ENCODE data around the gene STK17A.
"Not testable (repeated sequence)": the region's sequence is repeated elsewhere in the genome, so short reads cannot be mapped to it uniquely, and the experiment has no call there.

DNA sequence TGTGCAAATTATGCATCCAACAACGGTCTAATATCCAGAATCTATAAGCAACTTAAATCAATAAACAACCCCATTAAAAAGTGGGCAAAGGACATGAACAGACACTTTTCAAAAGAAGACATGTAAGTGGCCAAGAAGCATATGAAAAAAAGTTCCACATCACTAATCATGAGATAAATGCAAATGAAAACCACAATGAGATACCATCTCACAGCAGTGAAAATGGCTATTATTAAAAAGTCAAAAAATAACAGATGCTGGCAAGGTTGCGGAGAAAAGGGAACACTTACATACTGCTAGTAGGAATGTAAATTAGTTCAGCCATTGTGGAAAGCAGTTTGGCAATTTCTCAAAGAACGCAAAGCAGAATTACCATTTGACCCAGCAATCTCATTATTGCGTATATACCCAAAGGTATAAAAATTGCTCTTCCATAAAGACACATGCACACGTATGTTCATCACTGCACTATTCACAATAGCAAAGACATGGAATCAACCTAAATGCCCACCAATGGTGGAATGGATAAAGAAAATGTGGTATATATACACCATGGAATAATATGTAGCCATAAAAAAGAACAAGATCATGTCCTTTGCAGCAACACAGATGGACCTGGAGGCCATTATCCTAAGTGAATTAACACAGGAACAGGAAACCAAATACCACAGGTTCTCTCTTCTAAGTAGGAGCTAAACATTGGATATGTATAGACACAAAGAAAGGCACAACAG lies 90.5 kb downstream of the STK17A start:
- TF ChIP-seq, protein P1, sequence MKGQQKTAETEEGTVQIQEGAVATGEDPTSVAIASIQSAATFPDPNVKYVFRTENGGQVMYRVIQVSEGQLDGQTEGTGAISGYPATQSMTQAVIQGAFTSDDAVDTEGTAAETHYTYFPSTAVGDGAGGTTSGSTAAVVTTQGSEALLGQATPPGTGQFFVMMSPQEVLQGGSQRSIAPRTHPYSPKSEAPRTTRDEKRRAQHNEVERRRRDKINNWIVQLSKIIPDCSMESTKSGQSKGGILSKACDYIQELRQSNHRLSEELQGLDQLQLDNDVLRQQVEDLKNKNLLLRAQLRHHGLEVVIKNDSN (IDR thresholded peaks at IDR 0.05) = not testable (repeated sequence)
- TF ChIP-seq, protein P2, sequence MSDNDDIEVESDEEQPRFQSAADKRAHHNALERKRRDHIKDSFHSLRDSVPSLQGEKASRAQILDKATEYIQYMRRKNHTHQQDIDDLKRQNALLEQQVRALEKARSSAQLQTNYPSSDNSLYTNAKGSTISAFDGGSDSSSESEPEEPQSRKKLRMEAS (IDR thresholded peaks at IDR 0.05) = not testable (repeated sequence)
- peak; percentile 58; the same call in 1 of the 2 replicates for TF ChIP-seq EP300 (IDR thresholded peaks at IDR 0.05; ENCODE audit: borderline replicate concordance)
- TF ChIP-seq CEBPB (IDR thresholded peaks at IDR 0.05); TEAD4 (IDR thresholded peaks at IDR 0.05); NFIC (IDR thresholded peaks at IDR 0.05); ZBTB7A (IDR thresholded peaks at IDR 0.05; ENCODE audit: low read depth); YY1 (IDR thresholded peaks at IDR 0.05; ENCODE audit: low read depth); CREB1 (IDR thresholded peaks at IDR 0.05; ENCODE audit: low read depth); TCF12 (IDR thresholded peaks at IDR 0.05; ENCODE audit: low read depth); TAF1 (IDR thresholded peaks at IDR 0.05; ENCODE audit: low read depth); EGR1 (IDR thresholded peaks at IDR 0.05): not testable (repeated sequence)
- TF ChIP-seq, protein P3, sequence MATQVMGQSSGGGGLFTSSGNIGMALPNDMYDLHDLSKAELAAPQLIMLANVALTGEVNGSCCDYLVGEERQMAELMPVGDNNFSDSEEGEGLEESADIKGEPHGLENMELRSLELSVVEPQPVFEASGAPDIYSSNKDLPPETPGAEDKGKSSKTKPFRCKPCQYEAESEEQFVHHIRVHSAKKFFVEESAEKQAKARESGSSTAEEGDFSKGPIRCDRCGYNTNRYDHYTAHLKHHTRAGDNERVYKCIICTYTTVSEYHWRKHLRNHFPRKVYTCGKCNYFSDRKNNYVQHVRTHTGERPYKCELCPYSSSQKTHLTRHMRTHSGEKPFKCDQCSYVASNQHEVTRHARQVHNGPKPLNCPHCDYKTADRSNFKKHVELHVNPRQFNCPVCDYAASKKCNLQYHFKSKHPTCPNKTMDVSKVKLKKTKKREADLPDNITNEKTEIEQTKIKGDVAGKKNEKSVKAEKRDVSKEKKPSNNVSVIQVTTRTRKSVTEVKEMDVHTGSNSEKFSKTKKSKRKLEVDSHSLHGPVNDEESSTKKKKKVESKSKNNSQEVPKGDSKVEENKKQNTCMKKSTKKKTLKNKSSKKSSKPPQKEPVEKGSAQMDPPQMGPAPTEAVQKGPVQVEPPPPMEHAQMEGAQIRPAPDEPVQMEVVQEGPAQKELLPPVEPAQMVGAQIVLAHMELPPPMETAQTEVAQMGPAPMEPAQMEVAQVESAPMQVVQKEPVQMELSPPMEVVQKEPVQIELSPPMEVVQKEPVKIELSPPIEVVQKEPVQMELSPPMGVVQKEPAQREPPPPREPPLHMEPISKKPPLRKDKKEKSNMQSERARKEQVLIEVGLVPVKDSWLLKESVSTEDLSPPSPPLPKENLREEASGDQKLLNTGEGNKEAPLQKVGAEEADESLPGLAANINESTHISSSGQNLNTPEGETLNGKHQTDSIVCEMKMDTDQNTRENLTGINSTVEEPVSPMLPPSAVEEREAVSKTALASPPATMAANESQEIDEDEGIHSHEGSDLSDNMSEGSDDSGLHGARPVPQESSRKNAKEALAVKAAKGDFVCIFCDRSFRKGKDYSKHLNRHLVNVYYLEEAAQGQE (IDR thresholded peaks at IDR 0.05; ENCODE audit: low read depth) = not testable (repeated sequence)
- peak; percentile 44; the same call in 1 of the 2 replicates for TF ChIP-seq FOXM1 (IDR thresholded peaks at IDR 0.05; ENCODE audit: borderline replicate concordance, low read depth)

All from Ishikawa (cell line).